GM12878 (cell line): Measurements from ENCODE around the gene NTM. TPM values are rescaled to one million over a fixed set of nuclear protein-coding genes. Genes with fewer than 3 reads are reported as not detected.

ENCODE experiments used
- ATAC-seq: fragments of 200-7000 bp; cut with Tn5 transposase; 3 replicates; pipeline ENCODE4 v1.9.1; 2020; ENCODE audit warnings: mild to moderate bottlenecking, moderate library complexity
- BruUV-seq: library from RNA; stranded (reverse); fragments of 400-500 nt; replicated peaks from 2 replicates; lab custom pipeline; 2021; lab: Mats Ljungman, UMichigan
- CTCF ChIA-PET: fragments of 300-600 bp; sonication (Branson Sonifier 250); formaldehyde crosslinking; extraction: SDS; loops from one replicate; lab custom pipeline; 2021; ENCODE audit warnings: inconsistent platforms; lab: Yijun Ruan, JAX
- POLR2A ChIA-PET: fragments of 350-600 bp; formaldehyde crosslinking; extraction: SDS; loops from one replicate; lab custom pipeline; 2021; ENCODE audit warnings: inconsistent platforms; lab: Charles Lee
- RAD21 ChIA-PET: fragments of 300-600 bp; sonication (Branson Sonifier 250); formaldehyde crosslinking; loops from one replicate; lab custom pipeline; 2023; ENCODE audit warnings: antibody characterized with exemption; ENCODE audit not compliant: unreplicated experiment; lab: Charles Lee
- SMC1A ChIA-PET: fragments of 300-600 bp; sonication (Branson Sonifier 250); formaldehyde crosslinking; loops from one replicate; lab custom pipeline; 2023; ENCODE audit not compliant: unreplicated experiment, uncharacterized antibody; lab: Charles Lee
- DNase-seq: peaks from one replicate; pipeline ENCODE4 v3.0.0-alpha.2; 2011; ENCODE audit warnings: low read depth, low spot score
- FAIRE-seq: peaks from 3 replicates; lab custom pipeline; 2011; peaks lifted over from hg19 to GRCh38; lab: Jason Lieb, UNC
- H2AFZ ChIP-seq: 2 replicates; pipeline ENCODE4 v1.6.0; 2011; ENCODE audit warnings: low read depth, low read length, control low read depth; ENCODE audit not compliant: control insufficient read depth
- H3K27ac ChIP-seq: 2 replicates; pipeline ENCODE4 v1.5.1; 2011; ENCODE audit warnings: control low read depth; ENCODE audit not compliant: control insufficient read depth, insufficient read depth
- H3K27me3 ChIP-seq, 2 experiments: replicated peaks in 1 of 2; 2 replicates each; pipeline versions ENCODE4 v1.6.0 to v1.6.1; 2011; ENCODE audit warnings: low read length in 1 of 2; ENCODE audit not compliant: control insufficient read depth in 2 of 2, insufficient read depth in 2 of 2
- H3K36me3 ChIP-seq, 2 experiments: 2 replicates each; pipeline ENCODE4 v1.5.1; 2011; ENCODE audit warnings: low read length in 1 of 2; ENCODE audit not compliant: control insufficient read depth in 2 of 2, insufficient read depth in 2 of 2
- H3K4me1 ChIP-seq: 2 replicates; pipeline ENCODE4 v1.6.1; 2011; ENCODE audit warnings: mild to moderate bottlenecking, low read length, moderate library complexity, mixed read lengths; ENCODE audit not compliant: control insufficient read depth, insufficient read depth
- H3K4me2 ChIP-seq: 2 replicates; pipeline ENCODE4 v1.6.0; 2011; ENCODE audit warnings: control low read depth; ENCODE audit not compliant: control insufficient read depth, insufficient read depth
- H3K4me3 ChIP-seq: fragments of 200-600 bp; sonication (generic); 2 replicates; pipeline ENCODE4 v1.5.1; 2016
- H3K79me2 ChIP-seq: 2 replicates; pipeline ENCODE4 v1.6.0; 2011; ENCODE audit warnings: low read length; ENCODE audit not compliant: control insufficient read depth, insufficient read depth
- H3K9ac ChIP-seq: 2 replicates; pipeline ENCODE4 v1.8.0; 2011; ENCODE audit warnings: low read length, control low read depth, mixed read lengths; ENCODE audit not compliant: control insufficient read depth, insufficient read depth
- H3K9me3 ChIP-seq: replicated peaks from 3 replicates; pipeline ENCODE4 v1.5.1; 2011; ENCODE audit warnings: mild to moderate bottlenecking, low read length; ENCODE audit not compliant: control insufficient read depth, insufficient read depth
- H4K20me1 ChIP-seq: 2 replicates; pipeline ENCODE4 v1.6.0; 2011; ENCODE audit not compliant: control insufficient read depth, insufficient read depth
- BACH1 ChIP-seq: fragments of 450-650 bp; IDR thresholded peaks from 2 replicates; pipeline ENCODE4 v1.6.1; 2017; ENCODE audit warnings: mild to moderate bottlenecking, borderline replicate concordance
- CBX5 ChIP-seq: sonication (generic); IDR thresholded peaks from 2 replicates; pipeline ENCODE4 v1.6.1; 2016; ENCODE audit warnings: low read depth, moderate library complexity, mild to moderate bottlenecking, inconsistent platforms
- CTCF ChIP-seq, 3 experiments: IDR thresholded peaks in 2 of 3; conservative IDR thresholded peaks in 1 of 3; 2 replicates each; pipeline ENCODE4 v1.5.1; 2011; ENCODE audit warnings: low read depth in 3 of 3, low read length in 3 of 3, mild to moderate bottlenecking in 3 of 3, control low read depth in 2 of 3, moderate library complexity in 2 of 3, inconsistent platforms in 1 of 3, mixed read lengths in 1 of 3; ENCODE audit not compliant: control insufficient read depth in 2 of 3, insufficient read depth in 1 of 3; ENCODE audit errors: extremely low read depth in 1 of 3
- EGR1 ChIP-seq, 2 experiments: IDR thresholded peaks; 1 replicate in 1 of 2; 2 replicates in 1 of 2; pipeline ENCODE4 v1.6.1; 2011 to 2012; ENCODE audit warnings: low read depth in 2 of 2, low read length in 2 of 2, borderline replicate concordance in 1 of 2, mild to moderate bottlenecking in 1 of 2, moderate library complexity in 1 of 2
- ESRRA ChIP-seq: IDR thresholded peaks from 2 replicates; pipeline ENCODE4 v1.6.1; 2012; ENCODE audit warnings: mild to moderate bottlenecking, low read length, improper control_type of control experiment
- FOS ChIP-seq: IDR thresholded peaks from 3 replicates; pipeline ENCODE4 v1.6.1; 2011; ENCODE audit warnings: borderline replicate concordance; ENCODE audit not compliant: insufficient read length; ENCODE audit errors: extremely low read depth
- FOXK2 ChIP-seq: fragments of 450-650 bp; IDR thresholded peaks from 2 replicates; pipeline ENCODE4 v1.6.1; 2017; ENCODE audit warnings: mild to moderate bottlenecking, moderate library complexity
- POLR2A ChIP-seq: IDR thresholded peaks from 2 replicates; pipeline ENCODE4 v1.6.1; 2011; ENCODE audit warnings: low read depth, mild to moderate bottlenecking, low read length
- RCOR1 ChIP-seq: conservative IDR thresholded peaks from 2 replicates; pipeline ENCODE4 v1.6.1; 2012; ENCODE audit warnings: low read depth, low read length, improper control_type of control experiment
- WGBS: methylation state at CpG from one replicate; pipeline ENCODE4 v1.1.6; 2016; ENCODE audit warnings: low lambda C conversion rate; ENCODE audit not compliant: insufficient replicate concordance, insufficient coverage; ENCODE audit errors: missing lambda C conversion rate; 5-methylcytosine and 5-hydroxymethylcytosine counted together
- in situ Hi-C: fragments of 300-500 bp; cut with MboI; formaldehyde crosslinking; loops from 9 replicates; pipeline ENCODE4 v1.14.3; 2018; ENCODE audit warnings: mixed read lengths
- intact Hi-C: fragments of 100-400 bp; cut with micrococcal nuclease; formaldehyde crosslinking; loops from one replicate; pipeline ENCODE4 v1.14.2; 2022; ENCODE audit not compliant: unreplicated experiment
- polyA plus RNA-seq, 11 experiments: library from polyadenylated mRNA; depleted of rRNA in 4 of 11; unstranded in 6 of 11; stranded (reverse) in 5 of 11; fragments of >200 nt; fragmentation: Nextera tagmentation in 4 of 11; fragmentation: Illumina TruSeq in 1 of 11; extraction: Ambion mirVana in 4 of 11; extraction: Trizol in 1 of 11; gene quantifications; 1 replicate in 1 of 11; 2 replicates in 10 of 11; pipeline versions ENCODE4 v1.2.1 to v1.2.3, GENCODE V29; 2011 to 2016; ENCODE audit warnings: inconsistent platforms in 2 of 11, missing spikeins in 2 of 11, low read depth in 1 of 11
- total RNA-seq, 4 experiments: library from RNA; depleted of rRNA in 3 of 4; stranded (reverse); fragments of >200 nt in 3 of 4; fragmentation: Illumina TruSeq in 1 of 4; extraction: Trizol in 1 of 4; gene quantifications; 2 replicates each; pipeline versions ENCODE4 v1.2.1 to v1.2.3, GENCODE V29; 2013 to 2021

NTM gene
- total and polyA plus RNA-seq, 10 of the 15 experiments (the other 5 are each of a cell fraction or from before 2014, with no cell fraction given) = not detected

- no peak overlapping the region for H3K27ac ChIP-seq
- H2AFZ ChIP-seq = no peak overlapping the region
- no peak for DNase-seq
- intact Hi-C loops = no loop called here
- no TSS peak for BruUV-seq
- peaks cover 3% of the 10 kb centered on the region; the same call in 1 of the 3 replicates for H3K9me3 ChIP-seq
- 14% methylated on average over 5 of the region's 5 CpGs for WGBS
- TF ChIP-seq FOS = no peak
- TF ChIP-seq CBX5 = no peak
- no peak for TF ChIP-seq ESRRA
- TF ChIP-seq CTCF (IDR thresholded peaks at IDR 0.05 in 2 of 3, conservative IDR thresholded peaks at IDR 0.05 in 1 of 3; ENCODE audit: control insufficient read depth in 2 of 3, extremely low read depth in 1 of 3, insufficient read depth in 1 of 3, low read depth in 3 of 3, low read length in 3 of 3) = no peak
- no peak for TF ChIP-seq POLR2A
- TF ChIP-seq EGR1 (IDR thresholded peaks at IDR 0.05; ENCODE audit: borderline replicate concordance in 1 of 2, low read depth in 2 of 2, low read length in 2 of 2) = no peak
- no peak for FAIRE-seq
- CTCF ChIA-PET = no interaction called here
- H3K27me3 ChIP-seq = no peaks in the 10 kb centered on the region
- no peaks in the 10 kb centered on the region for H3K4me1 ChIP-seq
- no peak overlapping the region for H3K4me3 ChIP-seq
- no peaks in the 10 kb centered on the region for H4K20me1 ChIP-seq
- H3K79me2 ChIP-seq = no peaks in the 10 kb centered on the region
- POLR2A ChIA-PET = no interaction called here
- no peak for ATAC-seq
- in situ Hi-C loops = no loop called here
- SMC1A ChIA-PET = interaction anchor here (0.6 kb wide), 1 partner anchor 333 kb away, joined by 3 read pairs; no protein-coding TSS in a partner anchor
- H3K9ac ChIP-seq = no peak overlapping the region
- no peaks in the 10 kb centered on the region for H3K36me3 ChIP-seq
- RAD21 ChIA-PET = no interaction called here
- H3K4me2 ChIP-seq = no peak overlapping the region
These were observed 712.2 kb downstream of the NTM start for GRCh38 chr11:132082566-132082965.

- no TSS peak for BruUV-seq
- TF ChIP-seq FOXK2 (no peak), RCOR1 (no peak), BACH1 (no peak)
- Histone ChIP-seq H3K4me3 (no peak overlapping the region), H2AFZ (no peak overlapping the region), H3K79me2 (no peaks in the 10 kb centered on the region), H3K9ac (no peak overlapping the region), H3K4me1 (no peaks in the 10 kb centered on the region), H3K9me3 (peaks cover 3% of the 10 kb centered on the region; the same call in 1 of the 3 replicates), H3K4me2 (no peak overlapping the region), H3K36me3 (no peaks in the 10 kb centered on the region), H3K27me3 (no peaks in the 10 kb centered on the region), H4K20me1 (no peaks in the 10 kb centered on the region), H3K27ac (no peak overlapping the region)
- DNase-seq = no peak
- POLR2A ChIA-PET = no interaction called here
- CTCF ChIA-PET = no interaction called here
- RAD21 ChIA-PET = no interaction called here
- in situ Hi-C loops (no loop called here), intact Hi-C loops (no loop called here)
- no peak for FAIRE-seq
- ATAC-seq = no peak
- SMC1A ChIA-PET = no interaction called here
These were observed 714.0 kb downstream of the NTM start for GRCh38 chr11:132084433-132084832.
